Activated CD4-positive, alpha-beta T cell treated with anti-CD3 and anti-CD28 coated beads for 48 hours (primary cell): ENCODE data around the gene DIS3L.
A peak's percentile ranks its signal among the peaks of the same experiment; 100 is the strongest.
"Not testable (repeated sequence)": the region's sequence is repeated elsewhere in the genome, so short reads cannot be mapped to it uniquely, and the experiment has no call there.

Experiments
- DNase-seq: peaks from one replicate; pipeline ENCODE4 v3.0.0-alpha.2; 2020

DIS3L gene

DNA sequence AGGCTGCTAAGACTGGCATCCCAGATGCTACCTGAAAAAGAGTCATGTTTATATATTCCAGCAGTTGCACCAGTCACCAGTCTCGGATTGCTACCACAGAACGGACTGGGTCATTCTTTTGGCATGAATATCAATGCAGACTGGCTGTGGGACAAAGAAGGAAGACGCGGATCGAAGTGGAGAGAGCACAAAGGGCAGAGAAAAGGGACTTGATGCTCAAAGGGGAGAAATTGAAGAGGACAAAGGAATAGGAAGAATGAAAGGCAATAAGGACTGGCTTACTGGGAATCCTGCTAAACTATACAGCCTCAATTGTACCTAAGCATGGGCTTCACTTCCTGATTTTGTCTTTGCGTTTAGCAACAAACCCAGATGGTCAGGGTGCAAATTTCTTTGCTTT, 15.3 kb upstream of the DIS3L start:
- DNase-seq = no peak

DNA sequence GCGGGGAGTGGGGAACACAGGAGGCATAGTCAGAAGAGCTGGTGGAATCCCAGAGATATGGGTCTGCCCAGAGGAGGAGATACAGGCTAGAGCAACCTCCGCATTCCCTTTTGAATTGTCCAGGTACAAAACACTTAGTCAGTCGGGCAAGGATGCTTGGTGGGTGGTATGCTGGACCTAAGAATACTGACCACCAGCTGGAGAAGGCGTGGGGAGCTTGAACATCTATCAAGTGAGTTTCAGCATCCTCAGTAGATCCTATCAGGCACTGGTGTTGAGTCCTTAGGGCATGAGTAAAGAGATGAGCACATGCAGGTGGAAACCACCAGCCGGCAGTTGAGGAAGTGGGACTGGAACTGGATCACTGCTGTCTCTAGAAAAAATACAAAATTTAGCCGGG, 14.7 kb upstream of the DIS3L start:
- no peak for DNase-seq

DNA sequence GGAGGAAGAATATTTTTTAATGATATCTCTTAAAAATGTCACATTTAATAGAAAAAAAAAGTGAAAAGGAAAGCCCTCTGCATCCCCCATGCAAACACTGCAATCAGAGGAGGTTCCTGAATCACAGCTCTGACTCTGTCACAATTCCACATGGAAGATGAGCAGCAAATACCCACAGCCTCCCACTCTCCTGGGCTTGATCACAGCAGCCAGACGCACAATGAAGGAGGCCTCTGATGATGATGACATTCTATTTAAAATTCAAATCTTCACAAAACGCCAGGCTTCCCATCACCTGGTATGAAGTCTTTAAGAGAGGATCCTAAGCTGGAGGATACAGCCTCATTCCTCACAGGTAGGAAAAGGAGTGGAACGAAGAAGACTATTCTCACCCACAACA, 9.1 kb upstream of the DIS3L start:
- DNase-seq = no peak

DNA sequence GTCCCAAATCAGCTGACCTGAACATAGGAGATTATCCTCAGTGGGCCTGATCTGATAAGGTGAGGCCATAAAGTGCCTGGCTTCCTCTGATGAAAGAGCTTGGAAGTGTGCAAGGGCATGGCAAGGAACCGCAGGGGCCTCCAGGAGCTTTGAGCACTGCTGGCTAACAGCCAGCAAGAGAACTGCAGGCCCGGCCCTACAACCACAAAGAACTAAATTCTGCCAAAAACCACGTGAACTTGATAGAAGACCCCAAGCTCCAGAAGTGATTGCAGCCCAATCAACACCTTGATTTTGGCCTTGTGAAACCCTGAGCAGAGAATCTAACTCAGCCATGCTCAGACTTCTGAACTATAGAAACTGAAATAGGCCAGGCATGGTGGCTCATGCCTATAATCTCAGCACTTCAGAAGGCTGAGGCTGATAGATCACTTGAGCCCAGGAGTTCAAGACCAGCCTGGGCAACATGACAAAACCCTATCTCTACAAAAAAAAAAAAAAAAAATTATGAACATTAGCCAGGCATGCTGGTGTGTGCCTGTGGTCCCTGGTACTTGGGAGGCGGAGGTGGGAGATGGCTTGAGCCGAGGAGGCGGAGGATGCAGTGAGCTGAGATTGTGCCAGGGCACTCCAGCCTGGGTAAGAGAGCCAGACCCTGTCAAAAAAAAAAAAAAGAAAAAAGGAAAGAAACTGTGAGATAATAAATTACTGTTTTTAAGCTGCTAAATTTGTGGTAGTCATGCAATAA, 7.7 kb upstream of the DIS3L start:
- no peak for DNase-seq

- no peak for DNase-seq
Measured at GRCh38 chr15:66287461-66288057, 5.8 kb upstream of the DIS3L start.

DNA sequence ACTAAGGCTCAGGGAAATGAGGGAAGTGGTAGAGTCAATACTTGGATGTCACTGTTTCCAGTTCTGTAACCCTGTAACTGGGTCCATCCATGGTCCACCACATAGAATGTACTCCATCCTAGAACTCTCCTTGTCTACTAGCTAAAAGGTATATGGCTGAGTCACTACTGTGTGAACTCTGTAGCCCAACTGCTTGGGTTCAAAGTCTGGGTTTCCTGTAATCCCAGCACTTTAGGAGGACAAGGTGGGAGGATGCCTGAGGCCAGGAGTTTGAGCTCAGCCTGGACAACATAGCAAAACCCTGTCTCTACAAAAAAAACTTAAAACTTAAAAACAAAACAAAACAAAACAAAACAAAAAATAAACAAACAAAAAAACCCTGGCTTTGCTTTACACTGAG, 5.3 kb upstream of the DIS3L start:
- no peak for DNase-seq

DNA sequence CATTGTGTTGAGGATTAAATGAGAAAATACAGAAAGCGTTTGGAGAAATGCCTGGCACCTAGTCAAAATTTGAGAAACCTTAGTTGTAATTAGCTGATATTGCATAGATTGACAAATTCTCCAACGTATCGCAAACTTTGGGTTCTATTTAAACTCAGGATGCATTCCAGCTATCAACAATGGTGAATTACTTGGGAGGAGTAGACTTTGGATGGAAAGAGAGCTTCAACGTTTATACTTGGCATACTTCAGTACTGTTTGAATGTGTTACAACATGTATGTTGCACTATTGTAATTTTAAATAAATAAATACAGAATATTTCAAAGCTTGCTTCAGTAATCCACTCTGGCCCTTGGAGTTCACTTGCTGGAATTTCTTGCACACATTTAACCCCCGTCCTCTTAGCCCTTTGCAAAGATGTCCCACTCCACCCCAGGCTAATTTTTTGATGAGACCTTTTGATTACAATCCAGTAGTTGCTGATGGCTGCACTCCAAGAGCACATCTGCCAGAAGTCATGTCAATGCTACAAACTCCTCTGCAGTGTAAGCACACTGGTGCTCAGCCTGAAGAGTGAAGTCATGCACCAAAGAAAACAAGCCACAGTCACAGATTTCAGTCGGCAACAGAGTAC, 4.7 kb upstream of the DIS3L start:
- DNase-seq = no peak

- DNase-seq = no peak
Measured at GRCh38 chr15:66290007-66290406, 3.4 kb upstream of the DIS3L start.

DNA sequence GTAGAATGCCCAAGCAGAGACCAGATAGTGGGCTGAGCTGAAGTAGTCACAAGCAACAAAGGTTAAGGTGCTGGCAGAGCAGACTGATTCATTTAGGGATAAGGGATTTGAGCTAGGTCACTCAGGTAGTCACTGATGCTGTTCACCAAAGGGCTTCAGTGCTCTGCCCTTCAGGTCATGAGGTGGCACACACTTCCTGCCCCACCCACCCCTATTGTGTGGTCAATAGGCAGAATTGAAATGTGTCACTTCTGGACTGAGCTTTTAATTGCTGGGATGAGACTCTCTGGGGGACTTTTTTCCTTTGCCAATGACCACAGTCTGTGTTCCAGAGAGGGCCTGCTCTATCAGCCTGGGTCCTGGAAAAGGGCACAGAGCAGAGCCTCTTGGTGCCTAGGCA, 2.9 kb upstream of the DIS3L start:
- DNase-seq = peak; percentile 11

- DNase-seq = no peak
Measured at GRCh38 chr15:66291816-66292570, 1.4 kb upstream of the DIS3L start.

- DNase-seq = no peak
Measured at GRCh38 chr15:66292571-66293418, 573 bp upstream of the DIS3L start.

GRCh38 chr15:66294157-66294931, 976 bp downstream of the DIS3L start:
- peak; percentile 34 for DNase-seq

- no peak for DNase-seq
Measured at GRCh38 chr15:66294932-66295235, 1.5 kb downstream of the DIS3L start.

DNA sequence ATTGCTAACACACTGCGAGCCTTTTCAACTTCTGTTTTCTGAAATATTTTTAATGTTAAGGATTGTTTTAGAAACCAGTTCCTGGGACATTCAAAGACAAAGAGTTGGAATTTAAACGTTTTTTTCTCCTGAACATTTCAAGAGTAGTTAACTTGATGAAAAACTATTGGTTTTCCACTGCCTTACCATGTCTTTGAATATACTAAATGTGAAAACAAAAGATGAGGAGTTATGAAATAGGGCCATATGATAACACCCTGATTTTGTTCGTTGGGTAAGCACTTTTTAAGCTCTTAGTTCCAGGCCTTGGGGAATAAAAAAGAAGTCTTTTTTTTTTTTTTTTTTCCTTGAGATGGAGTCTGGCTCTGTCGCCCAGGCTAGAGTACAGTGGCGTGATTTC, 2.8 kb downstream of the DIS3L start:
- no peak for DNase-seq

- no peak for DNase-seq
Measured at GRCh38 chr15:66298803-66299251, 5.5 kb downstream of the DIS3L start.

DNA sequence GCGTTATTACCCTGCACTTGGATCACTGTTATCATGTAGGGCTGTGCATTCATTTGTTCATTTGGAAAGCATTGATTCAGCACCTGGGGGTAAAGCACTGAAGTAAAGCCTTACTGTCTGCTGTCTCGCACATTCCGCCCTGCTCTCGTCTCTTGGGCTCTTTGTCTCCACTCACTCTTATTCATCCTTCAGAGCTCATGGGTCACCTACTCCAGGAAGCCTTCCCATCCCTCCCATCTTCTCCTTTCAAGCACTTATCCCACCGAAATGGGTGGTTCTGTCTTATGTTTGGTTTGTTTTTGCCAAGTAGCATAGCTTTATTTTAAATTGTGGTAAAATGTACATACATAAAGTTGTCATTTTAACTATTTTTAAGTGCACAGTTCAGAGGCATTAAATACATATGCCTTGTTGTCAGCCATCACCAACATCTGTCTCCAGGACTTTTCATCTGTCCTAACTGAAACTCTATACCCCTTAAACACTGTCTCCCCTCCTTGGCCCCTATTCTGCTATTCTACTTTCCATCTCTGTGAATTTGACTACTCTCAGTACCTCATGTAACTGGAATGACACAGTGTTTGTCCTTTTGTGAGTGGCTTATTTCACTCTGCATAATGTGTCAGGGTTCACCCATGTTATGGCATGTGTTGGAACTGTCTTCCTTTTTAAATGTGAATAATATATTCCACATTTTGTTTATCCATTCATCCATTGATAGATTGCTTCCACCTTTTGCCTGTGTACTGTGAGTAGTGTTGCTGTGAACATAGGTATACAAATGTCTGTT, 9.3 kb downstream of the DIS3L start:
- no peak for DNase-seq

DNA sequence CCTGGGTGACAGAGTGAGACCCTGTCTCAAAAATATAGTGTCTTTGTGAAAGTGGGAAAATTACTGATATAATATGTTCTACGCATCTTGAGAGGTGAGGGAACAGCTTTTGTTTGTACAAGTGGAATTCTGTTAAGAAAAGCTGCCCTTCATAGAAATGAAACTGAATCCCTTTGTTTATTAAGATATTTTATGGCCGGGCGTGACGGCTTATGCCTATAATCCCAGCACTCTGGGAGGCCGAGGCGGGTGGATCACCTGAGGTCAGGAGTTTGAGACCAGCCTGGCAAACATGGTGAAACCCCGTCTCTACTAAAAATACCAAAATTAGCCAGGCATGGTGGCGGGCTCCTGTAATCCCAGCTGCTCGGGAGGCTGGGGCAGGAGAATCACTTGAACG, 11.1 kb downstream of the DIS3L start:
- not testable (repeated sequence) for DNase-seq

GRCh38 chr15:66306381-66306780, 13.0 kb downstream of the DIS3L start:
- no peak for DNase-seq

- DNase-seq = no peak
Measured at GRCh38 chr15:66308531-66308930, 15.2 kb downstream of the DIS3L start.

DNA sequence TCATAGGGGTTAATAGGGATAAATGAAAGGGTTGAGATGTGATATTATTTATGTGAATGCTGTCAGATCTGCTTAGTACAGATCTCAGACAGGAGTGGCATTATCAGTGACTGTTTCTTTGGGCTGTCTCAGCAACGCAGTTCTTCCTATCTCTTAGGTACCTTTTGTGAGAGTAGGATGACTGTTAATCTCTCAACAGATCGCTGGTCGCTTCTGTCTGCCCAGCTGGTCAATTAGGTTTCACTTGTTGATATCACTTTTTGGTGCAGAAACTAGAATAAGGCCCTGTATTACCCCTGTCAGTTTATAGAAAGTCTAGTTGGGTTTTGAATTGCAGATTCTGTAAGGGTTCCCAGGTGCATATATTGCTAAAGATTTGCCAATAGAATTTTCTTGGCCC, 16.5 kb downstream of the DIS3L start:
- DNase-seq = no peak

GRCh38 chr15:66310786-66311185, 17.4 kb downstream of the DIS3L start:
- no peak for DNase-seq
